ENCODE measurements around the gene GAD2.

Gene GAD2

DNA sequence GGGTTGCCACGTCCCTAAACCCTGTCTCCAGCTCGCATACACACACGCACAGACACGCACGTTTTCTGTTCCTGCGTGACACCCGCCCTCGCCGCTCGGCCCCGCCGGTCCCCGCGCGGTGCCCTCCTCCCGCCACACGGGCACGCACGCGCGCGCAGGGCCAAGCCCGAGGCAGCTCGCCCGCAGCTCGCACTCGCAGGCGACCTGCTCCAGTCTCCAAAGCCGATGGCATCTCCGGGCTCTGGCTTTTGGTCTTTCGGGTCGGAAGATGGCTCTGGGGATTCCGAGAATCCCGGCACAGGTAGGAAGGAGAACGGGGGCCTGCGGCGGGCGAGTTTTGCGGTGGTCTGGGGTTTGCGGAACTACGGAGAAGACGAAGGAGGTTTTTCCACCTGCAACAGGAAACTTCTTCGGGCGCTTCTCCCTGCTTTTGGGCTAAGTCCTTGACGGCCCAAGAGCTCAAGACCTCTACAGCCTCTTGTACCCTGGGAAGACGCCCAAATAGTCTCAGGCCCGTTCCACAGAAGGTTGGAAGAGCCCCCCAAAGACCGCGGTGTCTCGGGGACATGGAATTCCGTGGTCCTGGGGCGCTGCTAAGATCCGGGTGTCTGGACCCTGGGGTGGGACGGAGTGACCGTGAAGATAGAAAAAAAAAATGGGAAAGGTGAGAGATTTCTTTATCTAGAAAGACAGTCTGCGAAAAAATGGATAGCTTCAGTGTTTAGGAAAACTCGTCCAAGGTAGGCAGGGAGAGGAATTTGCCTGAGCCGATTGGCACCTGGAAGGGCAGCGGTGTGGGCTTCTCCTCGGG is at the start of gene GAD2:
GAD2 (plus strand) TSS at position 190 of the 811 bp plus-strand sequence; CDS start at position 226, 36 bp downstream.
- no peak for DNase-seq (ENCODE audit: low spot score)

DNA sequence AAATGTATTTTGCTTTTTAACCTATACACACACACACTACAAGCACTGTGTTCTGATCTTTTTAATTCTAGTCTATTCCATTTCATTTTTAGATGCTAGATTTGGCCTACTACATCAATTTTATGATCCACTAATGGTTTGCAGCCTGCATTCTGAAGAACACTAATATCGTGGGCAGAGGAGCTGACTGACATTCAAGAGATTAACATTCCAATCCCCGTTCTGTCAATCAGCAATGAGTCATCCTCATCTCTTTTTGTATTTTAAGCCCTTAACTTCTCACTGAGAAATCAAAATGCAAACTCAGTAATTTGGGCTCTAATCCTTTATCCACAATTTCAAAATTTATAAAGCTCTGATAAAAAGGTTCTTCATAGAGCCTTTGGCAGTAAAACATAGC is 47.1 kb upstream of the GAD2 start:
- peak; percentile 76 for DNase-seq (ENCODE audit: low spot score)

DNA sequence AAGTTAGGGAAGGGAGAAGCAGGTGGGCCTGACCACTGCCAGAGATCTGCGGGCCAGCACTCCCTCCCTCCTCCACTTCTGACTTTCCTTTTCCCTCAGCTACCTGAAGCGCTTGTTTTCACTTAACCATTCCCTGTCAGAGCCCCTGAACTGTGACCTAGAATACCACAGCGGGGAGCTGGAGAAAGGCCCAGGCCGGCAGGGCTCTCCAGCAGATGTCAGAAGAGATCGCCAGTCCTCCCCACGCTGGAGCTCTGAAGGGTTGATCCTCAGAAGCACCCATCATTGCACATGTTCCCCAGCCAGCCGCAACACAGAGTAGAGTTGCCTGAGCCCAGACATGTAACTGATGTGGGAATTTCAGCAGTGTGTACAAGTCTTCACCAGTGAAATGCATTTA is 44.4 kb upstream of the GAD2 start:
- DNase-seq (ENCODE audit: low spot score), result no peak

DNA sequence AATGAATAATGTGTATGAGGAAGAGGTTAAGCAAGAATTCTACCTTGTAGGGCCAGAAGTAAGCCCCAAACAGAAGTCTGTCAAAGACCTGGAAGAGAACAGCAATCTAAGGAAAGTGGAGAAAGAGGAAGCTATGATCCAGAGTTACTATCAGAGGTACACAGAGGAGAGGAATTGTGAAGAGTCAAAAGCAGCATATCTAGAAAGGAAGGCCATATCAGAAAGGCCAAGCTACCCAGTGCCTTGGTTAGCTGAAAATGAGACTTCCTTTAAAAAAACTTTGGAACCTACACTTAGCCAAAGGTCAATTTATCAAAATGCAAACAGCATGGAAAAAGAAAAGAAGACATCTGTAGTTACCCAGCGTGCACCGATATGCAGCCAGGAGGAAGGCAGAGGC is 42.7 kb upstream of the GAD2 start:
- DNase-seq (ENCODE audit: low spot score), result no peak

DNA sequence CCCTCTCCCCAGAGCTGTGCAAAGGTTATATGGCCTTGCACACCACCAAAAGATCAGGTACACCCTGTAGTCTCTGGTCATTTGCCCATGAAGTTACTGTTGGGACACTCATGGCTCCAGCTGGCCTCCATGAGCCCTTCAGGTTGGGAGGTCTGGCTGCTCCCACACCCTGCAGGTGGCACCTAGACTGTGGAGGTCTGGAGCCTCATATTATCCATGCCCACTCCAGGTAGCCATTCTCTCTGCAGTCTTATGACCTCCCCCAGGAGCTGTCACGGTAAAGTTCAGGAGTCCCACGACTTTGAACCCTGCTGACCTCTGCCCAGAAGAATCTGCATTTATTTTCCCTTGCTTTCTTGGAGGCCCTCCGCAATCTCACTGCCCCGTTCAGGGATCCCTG is 39.2 kb upstream of the GAD2 start:
- DNase-seq (ENCODE audit: low spot score), result no peak

DNA sequence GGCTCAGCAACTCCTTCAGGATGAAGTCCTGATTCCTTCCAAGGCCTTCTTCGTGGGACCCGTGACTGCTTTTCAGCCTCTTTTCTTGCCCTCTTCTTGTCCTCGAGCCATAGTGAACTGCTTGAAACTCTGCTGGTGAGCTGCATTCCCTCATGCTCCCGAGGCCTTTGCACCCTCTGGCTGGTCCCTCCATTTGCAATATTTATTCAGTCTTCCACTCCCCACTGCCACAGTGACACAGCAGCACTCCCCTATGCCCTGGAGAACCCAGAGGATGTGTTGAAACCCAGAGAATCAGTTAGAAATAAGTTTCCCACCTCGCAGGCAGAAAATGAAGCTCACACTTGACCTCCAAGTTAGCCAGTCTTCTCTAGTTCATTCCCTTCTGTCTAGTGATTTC is 22.3 kb upstream of the GAD2 start:
- DNase-seq (ENCODE audit: low spot score), result no peak

DNA sequence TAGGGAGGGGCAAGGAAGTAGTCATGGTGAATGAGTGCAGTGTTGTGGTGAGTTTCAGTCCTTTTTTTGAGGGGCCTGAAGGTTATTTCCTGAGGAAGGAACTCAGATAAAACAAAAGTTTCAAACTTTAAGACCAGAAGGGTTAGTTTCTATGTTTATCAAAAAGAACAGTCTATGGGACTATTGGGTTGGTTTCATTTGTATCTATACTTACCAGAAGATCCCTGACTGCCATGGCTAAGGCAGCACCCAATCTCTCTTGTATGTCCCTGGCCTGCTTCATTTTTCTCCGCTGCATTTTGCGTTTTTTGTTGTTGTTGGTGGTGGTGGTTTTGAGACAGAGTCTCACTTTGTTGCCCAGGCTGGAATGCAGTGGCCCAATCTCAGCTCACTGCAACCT is 19.3 kb upstream of the GAD2 start:
- DNase-seq (ENCODE audit: low spot score), result no peak

DNA sequence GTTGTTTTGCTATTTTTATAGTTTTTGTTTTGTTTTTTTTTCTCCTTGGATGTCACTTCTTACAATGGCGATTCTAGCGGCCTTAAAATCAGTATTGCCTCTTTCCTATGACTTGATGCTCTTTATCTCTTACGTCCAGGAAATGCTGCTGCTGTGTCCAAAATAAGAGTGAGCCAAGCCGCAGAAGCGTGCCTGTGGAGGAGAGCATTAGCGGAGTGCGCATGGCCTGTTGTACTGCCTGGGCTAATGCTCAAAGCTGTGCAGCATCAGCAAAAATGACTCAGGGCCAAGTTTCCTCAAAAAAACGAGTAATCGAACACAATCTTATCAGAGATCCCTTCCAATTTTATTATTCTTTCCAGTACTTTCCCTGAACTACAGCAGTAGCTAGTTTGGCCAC is 18.5 kb upstream of the GAD2 start:
- no peak for DNase-seq (ENCODE audit: low spot score)

DNA sequence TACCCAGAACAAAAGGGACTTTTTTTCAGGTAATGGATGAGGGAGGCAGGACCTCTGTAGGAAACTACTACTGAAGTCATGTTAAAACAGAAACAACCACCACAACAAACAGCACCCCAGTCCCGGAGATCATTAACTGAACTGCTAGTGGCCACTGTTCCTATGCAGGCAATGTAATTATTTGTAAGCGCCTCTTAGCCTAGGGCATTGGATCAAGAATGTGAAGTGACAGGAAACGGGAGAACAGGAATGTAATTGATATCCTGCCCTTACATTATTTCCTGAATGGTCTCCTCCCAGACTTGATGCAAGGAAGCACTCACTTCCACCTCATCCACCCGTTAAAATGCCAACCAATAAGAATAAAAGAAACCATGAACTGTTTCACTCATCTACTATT is 16.7 kb upstream of the GAD2 start:
- DNase-seq (ENCODE audit: low spot score), result no peak

DNA sequence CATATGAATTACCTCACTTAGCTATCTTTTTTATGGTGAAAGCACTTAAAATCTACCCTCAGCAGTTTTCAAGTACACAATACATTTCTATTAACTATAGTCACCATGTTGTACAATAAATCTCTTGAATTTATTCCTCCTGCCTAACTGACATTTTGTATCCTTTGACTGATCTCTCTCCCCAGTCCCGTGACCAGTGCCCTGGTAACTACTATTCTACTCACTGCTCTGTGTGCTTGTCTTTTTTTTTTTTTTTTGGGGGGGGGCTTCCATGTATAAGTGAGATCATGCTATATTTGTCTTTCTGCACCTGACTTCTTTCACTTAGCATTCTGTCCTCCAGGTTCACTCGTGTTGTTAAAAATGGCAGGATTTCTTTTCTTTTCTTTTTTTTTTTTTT is 11.4 kb upstream of the GAD2 start:
- DNase-seq (ENCODE audit: low spot score), result no peak

DNA sequence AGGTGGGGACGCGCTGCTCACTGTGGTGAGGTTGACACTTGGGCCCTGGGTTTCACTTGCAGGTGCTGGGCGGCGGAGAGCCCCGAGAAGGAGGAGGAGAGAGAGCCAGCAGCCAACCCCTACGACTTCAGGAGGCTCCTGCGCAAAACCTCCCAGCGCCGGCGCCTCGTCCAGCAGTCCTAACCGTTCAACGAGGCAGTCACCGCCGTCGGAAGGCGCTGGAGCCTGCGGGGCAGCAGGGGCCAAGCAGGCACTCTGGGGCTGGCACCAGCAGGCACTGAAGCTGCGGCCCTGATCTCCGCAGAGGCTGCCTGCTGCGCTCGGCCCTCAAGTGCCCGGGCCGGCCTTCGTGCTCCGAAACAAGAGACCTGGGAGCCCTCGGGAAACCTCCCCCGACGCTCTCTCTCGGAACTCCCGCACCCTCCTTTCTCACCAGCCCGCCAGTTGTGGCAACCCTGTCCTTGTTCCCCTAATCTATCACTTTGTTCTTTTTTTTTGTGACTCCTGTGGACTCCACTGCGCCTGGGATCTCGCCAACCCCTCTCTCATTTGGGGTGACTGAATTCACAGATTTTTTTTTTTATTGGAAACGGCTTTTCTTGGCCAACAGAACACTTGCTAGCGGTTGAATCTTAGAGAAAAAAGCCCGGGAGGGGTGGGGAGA is 4.7 kb upstream of the GAD2 start:
- DNase-seq (ENCODE audit: low spot score), result no peak

DNA sequence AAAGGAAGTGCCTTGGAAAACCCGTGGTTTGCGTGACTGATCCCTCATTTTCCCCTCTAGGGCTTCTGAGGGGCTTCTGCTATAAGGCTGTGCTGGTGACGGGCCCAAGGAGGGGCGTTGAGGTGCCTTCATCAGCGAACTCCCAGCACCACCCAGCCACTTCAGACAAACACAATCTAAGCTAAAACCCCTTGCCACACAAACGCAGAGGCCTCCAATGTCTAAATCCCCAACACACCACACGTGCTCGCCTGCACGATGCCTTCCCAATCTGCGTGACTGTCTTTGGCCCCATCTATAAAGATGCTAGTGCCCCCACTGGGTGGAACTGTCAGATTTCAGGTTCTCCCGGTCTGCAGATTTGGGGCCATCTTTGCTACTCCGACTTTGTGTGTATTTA is 4.1 kb upstream of the GAD2 start:
- DNase-seq (ENCODE audit: low spot score), result no peak

DNA sequence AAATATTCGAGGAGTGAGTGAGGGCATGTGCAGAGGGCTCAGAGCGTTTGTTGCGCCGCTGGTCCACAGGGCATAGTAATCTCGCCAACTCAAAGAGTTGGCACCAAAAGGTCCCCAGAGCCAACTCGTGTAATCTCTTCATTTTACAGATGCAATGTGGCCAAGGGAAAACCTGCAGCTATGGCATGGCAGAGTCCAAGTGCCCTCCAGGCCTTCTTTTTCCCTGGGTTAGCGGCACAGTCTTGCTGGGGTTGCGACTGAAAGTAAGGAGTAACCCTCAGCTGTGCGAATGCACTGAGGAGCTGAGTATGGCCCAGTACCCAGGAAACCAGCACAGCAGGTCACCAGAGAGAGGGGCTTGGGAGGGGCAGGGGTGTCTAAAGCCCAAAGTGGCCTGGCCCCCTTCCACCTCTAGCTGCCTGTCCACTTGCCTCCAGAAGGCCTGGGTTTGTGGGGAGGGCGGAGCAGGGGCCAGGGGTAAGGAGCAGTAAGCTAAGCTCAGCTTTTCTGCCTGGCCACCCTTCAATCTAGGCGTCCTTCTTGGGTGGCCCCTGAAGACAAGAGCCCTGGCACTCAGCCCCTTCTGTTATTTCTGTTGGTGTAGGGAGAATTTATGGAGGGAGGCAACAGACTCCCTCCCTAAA is 3.3 kb upstream of the GAD2 start:
- DNase-seq (ENCODE audit: low spot score), result no peak

DNA sequence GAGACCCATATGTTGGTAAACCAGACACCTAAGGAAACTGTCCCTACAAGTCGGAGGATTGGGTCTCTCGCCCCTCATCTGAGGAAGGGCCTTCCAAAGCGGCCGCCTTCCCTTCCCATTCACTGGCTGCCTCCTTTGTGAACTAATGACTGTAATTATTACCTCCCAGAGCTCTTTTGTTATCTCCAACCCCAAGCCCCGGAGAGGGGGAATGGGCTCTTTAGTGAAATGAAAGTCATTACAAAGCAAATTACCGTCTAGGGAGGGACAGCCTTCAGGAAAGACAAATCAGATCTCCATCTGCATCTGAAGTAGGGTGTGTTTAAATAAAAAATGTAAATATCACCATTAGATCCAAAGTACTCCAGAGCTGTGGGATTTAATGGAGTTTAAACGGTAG is 2.6 kb upstream of the GAD2 start:
- no peak for DNase-seq (ENCODE audit: low spot score)

DNA sequence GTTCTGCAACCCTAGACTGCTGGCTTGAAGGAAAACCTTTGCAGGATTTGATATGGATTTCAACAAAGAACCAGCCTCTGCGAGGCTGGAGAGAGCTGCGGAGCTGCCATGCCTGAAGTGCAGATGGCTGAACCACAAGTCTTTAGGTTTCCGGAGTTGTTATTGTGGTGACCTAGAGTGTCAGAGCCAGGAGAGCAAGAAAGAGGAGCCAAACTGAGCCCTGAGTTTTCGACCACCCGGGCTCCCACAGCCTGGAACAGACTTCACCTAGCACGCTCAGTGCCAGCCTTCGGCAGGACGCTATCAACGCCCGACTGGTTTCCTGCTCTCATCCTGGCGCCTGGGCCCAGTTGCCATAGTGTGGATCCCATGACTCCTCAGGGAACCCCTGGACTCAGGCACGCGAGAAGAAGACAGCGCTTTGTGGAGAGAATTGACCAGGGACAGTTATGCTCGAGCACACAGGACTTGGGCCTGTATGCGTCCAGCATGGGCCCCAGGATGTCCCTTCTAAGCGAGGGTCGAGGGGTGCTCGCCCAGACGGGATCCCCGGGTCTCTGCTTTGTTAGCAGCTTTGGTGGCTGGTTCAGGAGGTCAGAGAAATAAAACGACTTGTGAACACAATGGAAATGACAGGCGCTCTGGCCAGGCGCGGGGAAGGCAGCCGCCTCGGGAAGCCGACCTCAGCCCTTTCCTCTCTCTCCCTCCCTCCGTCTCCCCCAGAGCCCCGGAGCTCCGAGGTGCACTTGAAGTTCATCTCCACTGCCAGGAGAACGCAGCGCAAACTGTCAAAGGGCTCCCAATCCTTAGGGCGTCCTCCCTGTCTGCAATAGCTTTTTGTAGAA is 1.8 kb upstream of the GAD2 start:
- DNase-seq (ENCODE audit: low spot score), result no peak

DNA sequence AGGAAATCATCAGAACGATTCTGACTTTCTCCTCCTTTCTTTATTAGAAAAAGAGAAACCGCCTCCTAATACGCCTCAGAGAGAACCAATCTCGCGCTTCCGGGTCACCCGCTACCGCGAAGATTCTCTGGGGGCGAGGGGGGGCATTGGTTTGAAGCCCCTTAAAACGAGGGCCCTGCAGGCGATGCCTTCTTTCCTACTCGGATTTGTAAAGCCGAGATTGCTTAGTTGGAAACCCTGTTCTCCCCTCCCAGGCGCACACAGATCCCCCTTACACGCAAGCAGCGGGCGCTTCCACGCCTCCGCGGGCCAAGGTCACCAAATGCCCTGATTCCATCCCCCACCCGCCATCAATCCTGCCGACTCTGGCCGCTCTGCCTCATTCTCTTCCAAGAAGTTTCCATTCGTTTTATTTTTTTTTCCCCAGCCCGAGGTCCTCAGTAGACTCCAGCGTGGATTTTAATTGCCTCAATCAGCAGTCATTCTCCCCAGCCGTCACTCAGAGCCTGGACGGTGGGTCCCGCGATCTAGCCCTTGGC is 1.1 kb upstream of the GAD2 start:
- no peak for DNase-seq (ENCODE audit: low spot score)

DNA sequence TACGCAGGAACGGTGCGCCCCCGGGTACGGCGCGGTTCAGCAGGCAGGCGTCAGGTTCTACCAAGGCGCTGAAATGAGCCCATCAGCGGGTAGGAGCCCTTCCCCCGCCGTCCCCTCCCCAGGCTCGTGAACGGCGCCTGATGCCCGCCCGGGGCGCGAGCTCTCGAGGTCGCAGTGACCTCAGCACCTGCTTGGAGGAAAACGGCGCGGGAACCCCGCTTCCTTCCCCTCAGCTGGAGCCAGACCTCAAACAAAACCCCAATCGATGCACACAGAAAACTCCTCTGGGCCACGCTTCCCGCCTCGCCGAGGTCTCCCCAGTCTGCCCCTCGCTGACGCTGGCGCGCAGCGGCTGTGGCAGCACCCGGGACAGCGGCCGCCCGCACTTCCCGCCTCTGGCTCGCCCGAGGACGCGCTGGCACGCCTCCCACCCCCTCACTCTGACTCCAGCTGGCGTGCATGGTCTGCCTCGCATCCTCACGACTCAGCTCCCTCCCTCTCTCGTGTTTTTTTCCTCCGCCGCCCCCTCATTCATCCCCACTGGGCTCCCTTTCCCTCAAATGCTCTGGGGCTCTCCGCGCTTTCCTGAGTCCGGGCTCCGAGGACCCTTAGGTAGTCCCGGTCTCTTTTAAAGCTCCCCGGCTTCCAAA is 514 bp upstream of the GAD2 start:
- DNase-seq (ENCODE audit: low spot score), result no peak

DNA sequence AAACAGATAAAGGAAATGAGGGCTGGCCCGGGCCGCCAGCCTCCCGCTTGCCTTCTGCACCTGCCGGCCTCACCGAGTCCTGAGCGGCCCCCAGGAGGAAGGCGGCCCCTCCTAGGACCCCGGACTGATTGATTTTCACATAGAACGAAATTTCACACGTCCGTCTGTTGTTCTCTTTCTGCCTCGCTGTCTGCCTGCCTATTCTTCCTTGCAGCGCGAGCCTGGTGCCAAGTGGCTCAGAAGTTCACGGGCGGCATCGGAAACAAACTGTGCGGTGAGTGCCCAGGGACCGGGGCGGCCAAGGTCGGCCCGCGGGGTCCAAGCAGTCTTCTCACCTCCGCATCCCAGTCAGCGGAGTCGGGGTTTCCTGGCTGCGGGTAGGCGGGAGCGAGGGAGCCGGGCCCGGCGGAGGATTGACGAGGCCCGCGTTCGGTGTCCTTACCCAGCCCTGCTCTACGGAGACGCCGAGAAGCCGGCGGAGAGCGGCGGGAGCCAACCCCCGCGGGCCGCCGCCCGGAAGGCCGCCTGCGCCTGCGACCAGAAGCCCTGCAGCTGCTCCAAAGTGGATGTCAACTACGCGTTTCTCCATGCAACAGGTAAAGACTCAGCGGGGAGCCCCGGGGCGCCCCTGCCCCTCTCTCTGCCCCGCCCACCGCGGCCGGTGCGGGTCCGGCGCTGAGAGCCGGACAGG is 967 bp downstream of the GAD2 start:
- no peak for DNase-seq (ENCODE audit: low spot score)

DNA sequence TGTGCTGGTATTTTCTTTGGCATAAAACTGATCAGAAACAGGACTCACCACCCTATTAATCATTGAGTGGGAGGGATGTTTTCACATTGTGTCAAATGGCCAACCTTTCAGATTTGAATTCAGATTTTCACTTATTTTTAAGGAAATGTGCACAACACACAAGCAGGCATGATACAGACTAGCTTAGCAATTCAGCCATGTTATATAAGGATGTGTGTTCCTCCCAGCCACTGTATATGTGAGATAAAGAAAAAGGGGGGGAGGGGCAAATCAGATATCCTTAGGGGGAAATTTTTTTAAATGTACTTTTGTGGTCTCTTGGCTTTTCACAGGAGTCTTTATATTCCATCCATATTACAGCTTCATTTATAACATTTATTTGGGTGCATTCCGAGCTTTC is 3.1 kb downstream of the GAD2 start:
- DNase-seq (ENCODE audit: low spot score), result no peak

DNA sequence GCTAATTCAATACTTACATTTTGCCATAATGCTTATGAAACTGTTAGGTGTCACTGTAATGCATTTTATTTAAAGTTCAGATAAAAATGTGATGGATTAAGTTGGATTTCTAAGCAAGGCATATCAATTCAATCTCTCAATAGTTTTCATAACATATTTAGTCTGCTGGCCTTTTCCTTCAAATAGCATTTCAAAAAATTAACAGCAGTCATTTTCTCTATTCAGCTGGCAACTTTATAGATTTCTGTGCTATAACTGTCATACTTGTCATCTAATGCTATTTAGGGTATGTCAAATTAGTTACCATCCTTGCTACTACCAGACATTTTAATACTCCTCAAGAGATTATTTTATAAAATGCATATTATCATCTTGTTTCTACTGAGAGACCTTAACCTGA is 4.3 kb downstream of the GAD2 start:
- no peak for DNase-seq (ENCODE audit: low spot score)

DNA sequence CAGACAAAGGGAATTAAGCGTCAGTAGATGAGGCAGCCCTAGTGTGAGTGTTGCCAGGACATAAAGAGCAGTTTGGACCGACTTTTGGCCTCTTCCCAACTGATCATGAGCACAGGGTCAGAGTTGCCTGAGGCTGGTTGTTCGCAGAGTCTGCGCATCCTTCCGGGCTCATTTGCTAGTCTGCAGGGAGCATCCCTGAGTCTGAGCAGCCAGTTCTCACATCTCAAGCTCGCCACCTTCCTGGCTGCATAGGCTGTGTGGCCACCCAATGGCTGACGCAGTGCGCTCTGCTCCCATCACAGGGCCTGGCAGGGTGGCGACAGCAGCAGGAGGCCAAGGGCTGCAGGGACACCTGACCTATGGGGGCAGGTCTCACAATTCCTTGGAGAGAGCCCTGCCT is 5.0 kb downstream of the GAD2 start:
- DNase-seq (ENCODE audit: low spot score), result no peak

All from putamen (tissue), 1 donor.